ENCODE data around the gene MROH2A.

The MROH2A gene

DNA sequence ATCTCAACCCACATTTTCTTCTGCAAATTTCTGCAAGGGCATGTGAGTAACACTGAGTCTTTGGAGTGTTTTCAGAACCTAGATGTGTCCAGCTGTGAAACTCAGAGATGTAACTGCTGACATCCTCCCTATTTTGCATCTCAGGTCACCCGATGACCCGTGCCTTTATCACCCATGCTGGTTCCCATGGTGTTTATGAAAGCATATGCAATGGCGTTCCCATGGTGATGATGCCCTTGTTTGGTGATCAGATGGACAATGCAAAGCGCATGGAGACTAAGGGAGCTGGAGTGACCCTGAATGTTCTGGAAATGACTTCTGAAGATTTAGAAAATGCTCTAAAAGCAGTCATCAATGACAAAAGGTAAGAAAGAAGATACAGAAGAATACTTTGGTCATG lies 10.1 kb upstream of the MROH2A start:
- DNase-seq (ENCODE audit: low read depth), result no peak
- no peak overlapping the region for H3K4me3 ChIP-seq (ENCODE audit: low read length)
- TF ChIP-seq, protein P1, sequence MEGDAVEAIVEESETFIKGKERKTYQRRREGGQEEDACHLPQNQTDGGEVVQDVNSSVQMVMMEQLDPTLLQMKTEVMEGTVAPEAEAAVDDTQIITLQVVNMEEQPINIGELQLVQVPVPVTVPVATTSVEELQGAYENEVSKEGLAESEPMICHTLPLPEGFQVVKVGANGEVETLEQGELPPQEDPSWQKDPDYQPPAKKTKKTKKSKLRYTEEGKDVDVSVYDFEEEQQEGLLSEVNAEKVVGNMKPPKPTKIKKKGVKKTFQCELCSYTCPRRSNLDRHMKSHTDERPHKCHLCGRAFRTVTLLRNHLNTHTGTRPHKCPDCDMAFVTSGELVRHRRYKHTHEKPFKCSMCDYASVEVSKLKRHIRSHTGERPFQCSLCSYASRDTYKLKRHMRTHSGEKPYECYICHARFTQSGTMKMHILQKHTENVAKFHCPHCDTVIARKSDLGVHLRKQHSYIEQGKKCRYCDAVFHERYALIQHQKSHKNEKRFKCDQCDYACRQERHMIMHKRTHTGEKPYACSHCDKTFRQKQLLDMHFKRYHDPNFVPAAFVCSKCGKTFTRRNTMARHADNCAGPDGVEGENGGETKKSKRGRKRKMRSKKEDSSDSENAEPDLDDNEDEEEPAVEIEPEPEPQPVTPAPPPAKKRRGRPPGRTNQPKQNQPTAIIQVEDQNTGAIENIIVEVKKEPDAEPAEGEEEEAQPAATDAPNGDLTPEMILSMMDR (IDR thresholded peaks at IDR 0.05; ENCODE audit: insufficient read depth, low read depth, low read length, missing control alignments), result no peak

DNA sequence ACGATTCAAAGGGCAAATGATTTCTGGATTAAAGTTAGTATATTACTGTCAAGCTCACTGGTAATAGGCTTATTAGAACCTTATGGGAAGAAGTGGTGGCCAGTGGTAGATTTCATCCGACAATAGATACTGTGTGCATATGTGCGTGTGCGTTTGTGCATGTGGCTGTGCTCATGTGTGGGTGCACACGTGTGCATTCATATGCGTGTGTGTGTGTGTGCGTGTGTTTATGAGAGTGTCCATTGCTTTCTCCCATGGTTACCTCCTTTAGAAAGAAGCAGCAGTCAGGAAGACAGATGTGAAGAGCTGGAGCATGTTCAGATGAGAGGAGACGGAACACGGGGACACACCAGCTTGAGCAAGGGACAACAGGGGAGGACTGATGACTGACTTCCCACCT lies 8.9 kb upstream of the MROH2A start:
- TF ChIP-seq, protein P1 (IDR thresholded peaks at IDR 0.05; ENCODE audit: insufficient read depth, low read depth, low read length, missing control alignments), result no peak
- no peak for DNase-seq (ENCODE audit: low read depth)

DNA sequence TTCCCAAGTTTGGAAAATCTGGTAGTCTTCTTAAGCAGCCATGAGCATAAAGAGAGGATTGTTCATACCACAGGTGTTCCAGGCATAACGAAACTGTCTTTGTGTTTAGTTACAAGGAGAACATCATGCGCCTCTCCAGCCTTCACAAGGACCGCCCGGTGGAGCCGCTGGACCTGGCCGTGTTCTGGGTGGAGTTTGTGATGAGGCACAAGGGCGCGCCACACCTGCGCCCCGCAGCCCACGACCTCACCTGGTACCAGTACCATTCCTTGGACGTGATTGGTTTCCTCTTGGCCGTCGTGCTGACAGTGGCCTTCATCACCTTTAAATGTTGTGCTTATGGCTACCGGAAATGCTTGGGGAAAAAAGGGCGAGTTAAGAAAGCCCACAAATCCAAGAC lies 6.0 kb upstream of the MROH2A start:
- TF ChIP-seq, protein P1 (IDR thresholded peaks at IDR 0.05; ENCODE audit: insufficient read depth, low read depth, low read length, missing control alignments), result no peak
- H3K4me3 ChIP-seq (ENCODE audit: low read length), result no peak overlapping the region
- DNase-seq (ENCODE audit: low read depth), result no peak

More for the DNA sequence above, 8.9 kb upstream of the MROH2A start:
- no peak overlapping the region for H3K4me3 ChIP-seq (ENCODE audit: low read length)

DNA sequence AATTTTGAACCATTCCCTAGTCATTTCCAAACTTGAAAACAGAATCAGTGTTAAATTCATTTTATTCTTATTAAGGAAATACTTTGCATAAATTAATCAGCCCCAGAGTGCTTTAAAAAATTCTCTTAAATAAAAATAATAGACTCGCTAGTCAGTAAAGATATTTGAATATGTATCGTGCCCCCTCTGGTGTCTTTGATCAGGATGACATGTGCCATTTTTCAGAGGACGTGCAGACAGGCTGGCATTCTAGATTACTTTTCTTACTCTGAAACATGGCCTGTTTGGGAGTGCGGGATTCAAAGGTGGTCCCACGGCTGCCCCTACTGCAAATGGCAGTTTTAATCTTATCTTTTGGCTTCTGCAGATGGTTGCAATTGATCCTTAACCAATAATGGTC lies 5.5 kb upstream of the MROH2A start:
- DNase-seq (ENCODE audit: low read depth), result no peak
- TF ChIP-seq, protein P1 (IDR thresholded peaks at IDR 0.05; ENCODE audit: insufficient read depth, low read depth, low read length, missing control alignments), result no peak

DNA sequence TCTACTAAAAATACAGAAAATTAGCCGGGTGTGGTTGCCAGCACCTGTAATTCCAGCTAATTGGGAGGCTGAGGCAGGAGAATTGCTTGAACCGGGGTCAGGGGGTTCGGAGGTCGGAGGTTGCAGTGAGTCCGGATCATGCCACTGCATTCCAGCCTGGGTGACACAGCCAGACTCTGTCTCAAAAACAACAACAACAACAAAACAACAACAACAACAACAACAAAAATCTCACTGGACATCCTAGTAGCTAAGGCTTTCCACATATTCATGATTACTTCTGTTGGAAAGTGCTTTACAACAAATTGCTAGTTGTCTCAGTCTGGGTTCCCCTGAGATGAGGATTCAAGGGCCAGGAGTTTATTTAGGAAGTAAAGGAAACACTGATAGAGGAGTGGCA lies 4.3 kb upstream of the MROH2A start:
- DNase-seq (ENCODE audit: low read depth), result no peak
- TF ChIP-seq, protein P1 (IDR thresholded peaks at IDR 0.05; ENCODE audit: insufficient read depth, low read depth, low read length, missing control alignments), result no peak
- H3K4me3 ChIP-seq (ENCODE audit: low read length), result no peak overlapping the region

More for the DNA sequence above, 5.5 kb upstream of the MROH2A start:
- no peak overlapping the region for H3K4me3 ChIP-seq (ENCODE audit: low read length)

DNA sequence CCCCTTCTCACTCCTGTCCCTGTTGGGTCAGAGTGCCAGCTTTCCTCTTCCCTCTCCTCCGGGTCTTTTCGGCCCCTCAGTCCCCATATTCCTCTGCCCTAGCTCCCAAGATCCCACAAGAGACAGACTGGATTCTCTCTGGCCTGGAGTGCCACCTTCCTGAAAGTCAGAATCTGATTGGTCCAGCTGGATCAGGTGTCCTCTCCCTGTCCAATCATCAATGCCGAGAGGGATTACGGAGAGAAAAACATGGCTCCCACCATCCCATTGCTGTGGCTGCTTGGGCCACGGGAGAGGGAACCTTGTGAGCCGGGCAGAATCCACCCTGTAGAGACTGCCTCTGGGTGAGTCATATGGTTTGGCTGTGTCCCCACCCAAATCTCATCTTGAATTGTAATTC lies 2.7 kb upstream of the MROH2A start:
- TF ChIP-seq, protein P1 (IDR thresholded peaks at IDR 0.05; ENCODE audit: insufficient read depth, low read depth, low read length, missing control alignments), result no peak
- H3K4me3 ChIP-seq (ENCODE audit: low read length), result no peak overlapping the region
- DNase-seq (ENCODE audit: low read depth), result no peak

DNA sequence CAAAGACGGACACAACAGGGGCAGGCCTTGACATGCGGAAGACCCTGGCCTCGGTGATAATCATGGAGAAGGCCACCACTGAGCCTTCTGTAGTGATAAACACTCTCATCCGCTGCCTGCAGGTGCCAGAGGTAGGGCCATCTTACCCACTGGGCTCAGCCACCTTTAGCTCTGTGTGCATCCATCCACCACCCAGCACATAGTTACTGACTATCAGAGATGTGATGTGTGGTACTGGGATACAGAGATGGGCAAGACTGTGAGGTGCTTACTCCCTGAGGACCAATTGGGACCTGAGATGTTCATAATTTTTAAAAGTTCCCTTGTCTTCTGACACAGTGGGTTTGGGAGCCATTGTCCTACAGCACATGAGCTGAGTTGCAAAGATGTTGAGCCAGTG lies 1.6 kb downstream of the MROH2A start:
- TF ChIP-seq, protein P1 (IDR thresholded peaks at IDR 0.05; ENCODE audit: insufficient read depth, low read depth, low read length, missing control alignments), result no peak
- H3K4me3 ChIP-seq (ENCODE audit: low read length), result no peak overlapping the region
- DNase-seq (ENCODE audit: low read depth), result no peak
